GM19023 (cell line): ENCODE measurements around the gene HNRNPUL2.

Source experiments
- ATAC-seq: cut with Tn5 transposase; IDR thresholded peaks from one replicate; pipeline ENCODE4 v1.9.1; 2021; ENCODE audit warnings: mild to moderate bottlenecking, moderate library complexity; ENCODE audit not compliant: unreplicated experiment

The HNRNPUL2 gene

GRCh38 chr11:62727872-62728170 is 564 bp upstream of the HNRNPUL2 start:
- ATAC-seq: peak; percentile 49

- ATAC-seq: no peak
These were observed 417 bp downstream of the HNRNPUL2 start for GRCh38 chr11:62726915-62727164.

- ATAC-seq: no peak
These were observed 922 bp downstream of the HNRNPUL2 start for GRCh38 chr11:62726156-62726914.

GRCh38 chr11:62725646-62726045 is 1.6 kb downstream of the HNRNPUL2 start:
- ATAC-seq: no peak

- ATAC-seq: no peak
These were observed 3.1 kb downstream of the HNRNPUL2 start for GRCh38 chr11:62724171-62724570.

- no peak for ATAC-seq
These were observed 5.3 kb downstream of the HNRNPUL2 start for GRCh38 chr11:62721994-62722393.

- ATAC-seq: no peak
These were observed 7.8 kb downstream of the HNRNPUL2 start for GRCh38 chr11:62719302-62719978.

GRCh38 chr11:62716816-62717215 is 10.4 kb downstream of the HNRNPUL2 start:
- ATAC-seq: no peak

GRCh38 chr11:62716206-62716605 is 11.1 kb downstream of the HNRNPUL2 start:
- no peak for ATAC-seq

GRCh38 chr11:62715150-62716130 is 11.8 kb downstream of the HNRNPUL2 start:
- ATAC-seq: no peak

GRCh38 chr11:62713343-62713742 is 13.9 kb downstream of the HNRNPUL2 start:
- ATAC-seq: no peak

- no peak for ATAC-seq
These were observed 14.4 kb downstream of the HNRNPUL2 start for GRCh38 chr11:62712861-62713260.

GRCh38 chr11:62712276-62712812 is 14.9 kb downstream of the HNRNPUL2 start:
- ATAC-seq: no peak

GRCh38 chr11:62710001-62710345 is 17.3 kb downstream of the HNRNPUL2 start:
- no peak for ATAC-seq

- ATAC-seq: peak; percentile 74
These were observed 17.8 kb downstream of the HNRNPUL2 start for GRCh38 chr11:62709247-62710000.

GRCh38 chr11:62708793-62709192 is 18.5 kb downstream of the HNRNPUL2 start:
- ATAC-seq: no peak

- no peak for ATAC-seq
These were observed 18.9 kb downstream of the HNRNPUL2 start for GRCh38 chr11:62708392-62708791.

- ATAC-seq: no peak
These were observed 19.9 kb downstream of the HNRNPUL2 start, which contains the start of the genes BSCL2 and GNG3 for GRCh38 chr11:62707277-62707861. BSCL2 (minus strand) TSS chr11:62707424; CDS start chr11:62707195, 229 bp downstream. GNG3 (plus strand) TSS chr11:62707676; CDS start chr11:62708296, 620 bp downstream.

- no peak for ATAC-seq
These were observed 20.4 kb downstream of the HNRNPUL2 start for GRCh38 chr11:62706850-62707247.
